ENCODE data around the gene DDIT3. TPM values are rescaled to one million over a fixed set of nuclear protein-coding genes. Genes with fewer than 3 reads are reported as not detected.

DDIT3 gene
- total and polyA plus RNA-seq, 2 of the 8 experiments (the other 6 are each of a cell fraction or from before 2014, with no cell fraction given): 4.9 to 5.7 TPM

DNA sequence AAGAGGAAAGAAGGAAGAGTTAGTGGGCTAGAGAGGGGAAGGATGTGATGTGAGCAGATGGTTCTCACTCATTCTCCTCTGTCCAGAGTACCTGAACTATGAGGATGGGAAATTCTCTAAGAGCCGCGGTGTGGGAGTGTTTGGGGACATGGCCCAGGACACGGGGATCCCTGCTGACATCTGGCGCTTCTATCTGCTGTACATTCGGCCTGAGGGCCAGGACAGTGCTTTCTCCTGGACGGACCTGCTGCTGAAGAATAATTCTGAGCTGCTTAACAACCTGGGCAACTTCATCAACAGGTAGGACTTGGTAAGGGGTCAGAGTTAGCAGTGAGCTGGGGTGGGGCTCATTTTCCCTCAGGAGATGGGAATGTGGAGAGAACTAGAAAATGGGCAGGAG, 7.6 kb downstream of the DDIT3 start:
- Histone ChIP-seq H4K8ac (ENCODE audit: extremely low read depth, insufficient read depth, low read length) (no peak overlapping the region), H2AK5ac (ENCODE audit: low read depth, low read length) (no peak overlapping the region), H3K9me3 (ENCODE audit: insufficient read depth in 2 of 2, low read depth in 1 of 2, low read length in 1 of 2) (no peaks in the 10 kb centered on the region; a peak in 1 of 4 replicates), H2BK15ac (ENCODE audit: low read length) (no peak overlapping the region), H3K23ac (ENCODE audit: insufficient read length) (no peak overlapping the region), H3K9ac (replicated peaks in 1 of 4; ENCODE audit: extremely low read depth in 1 of 4, low read depth in 3 of 4, low read length in 3 of 4) (no peak overlapping the region), H3K36me3 (ENCODE audit: control insufficient read depth in 2 of 4, insufficient read depth in 4 of 4, low read length in 3 of 4) (peaks cover 54 to 91% (median 78%) of the 10 kb centered on the region in 4 experiments), H3K56ac (replicated peaks; ENCODE audit: insufficient read length, low read depth, low read length) (no peak overlapping the region), H3K14ac (ENCODE audit: insufficient read length) (no peak overlapping the region), H3K23me2 (ENCODE audit: low read depth, low read length) (no peaks in the 10 kb centered on the region), H3K4me1 (replicated peaks in 1 of 4; ENCODE audit: control insufficient read depth in 3 of 4, insufficient read depth in 4 of 4, low read length in 3 of 4) (no peaks in the 10 kb centered on the region), H3K27ac (ENCODE audit: low read depth, low read length) (no peak overlapping the region), H4K91ac (replicated peaks; ENCODE audit: insufficient read length, low read length) (no peak overlapping the region), H2BK120ac (replicated peaks; ENCODE audit: low read depth, low read length) (no peak overlapping the region), H3K4me3 (ENCODE audit: extremely low read depth in 1 of 4, insufficient read depth in 2 of 4, low read depth in 3 of 4, low read length in 4 of 4) (no peak overlapping the region), H3K79me1 (ENCODE audit: low read depth, low read length) (no peaks in the 10 kb centered on the region; the same call in 1 of the 2 replicates), H2BK5ac (ENCODE audit: low read depth, low read length) (no peak overlapping the region), H3K79me2 (ENCODE audit: control insufficient read depth in 1 of 2, insufficient read depth in 2 of 2, low read length in 2 of 2) (0 out of 4 replicates have a peak, but pooled peaks cover 0 to 2% of the 10 kb centered on the region in 2 experiments), H3K27me3 (replicated peaks in 1 of 4; ENCODE audit: control insufficient read depth in 3 of 4, extremely low read depth in 1 of 4, insufficient read depth in 3 of 4, low read length in 3 of 4) (no peaks in the 10 kb centered on the region), H3K18ac (ENCODE audit: extremely low read depth, low read length) (no peak overlapping the region), H3K4me2 (ENCODE audit: insufficient read depth in 1 of 2, low read depth in 2 of 2, low read length in 2 of 2) (no peak overlapping the region), H2BK20ac (ENCODE audit: low read length) (no peak overlapping the region), H4K5ac (ENCODE audit: insufficient read length, low read depth, low read length) (no peak overlapping the region), H2BK12ac (ENCODE audit: low read depth, low read length) (no peak overlapping the region), H4K20me1 (replicated peaks in 1 of 2; ENCODE audit: control insufficient read depth in 1 of 2, insufficient read depth in 2 of 2, low read length in 2 of 2) (peaks cover 2 to 12% of the 10 kb centered on the region in 2 experiments), H3K4ac (replicated peaks; ENCODE audit: insufficient read length, low read depth, low read length) (no peak overlapping the region), H2AFZ (ENCODE audit: low read length) (no peak overlapping the region)
- WGBS, 2 experiments (ENCODE audit: extremely low coverage in 1 of 2, insufficient coverage in 1 of 2, insufficient read length in 1 of 2, insufficient replicate concordance in 2 of 2, low coverage in 1 of 2, low lambda C conversion rate in 2 of 2, missing lambda C conversion rate in 1 of 2): 97% methylated on average over 6 of the region's 6 CpGs; no CpG with 5 or more reads in 1 of the 2 experiments
- DNase-seq (ENCODE audit: low read depth in 1 of 2, low spot score in 2 of 2) (no peak), FAIRE-seq (no peak)
- CTCF ChIA-PET (ENCODE audit: partially characterized antibody): interaction anchor here (1.0 to 1.6 kb wide), 5 partner anchors 22 to 289 kb away, joined by 3 to 4 read pairs (median 3); partner anchors contain the start of gene INHBE
- POLR2A ChIA-PET (ENCODE audit: partially characterized antibody): interaction anchor here (1.1 to 3.9 kb wide), 4 partner anchors 7 to 26 kb away, joined by 4 to 60 read pairs (median 17); partner anchors contain the start of genes DDIT3 and MBD6
- TF ChIP-seq POLR2A (IDR thresholded peaks at IDR 0.05; ENCODE audit: control extremely low read depth in 1 of 2, low read depth in 2 of 2, low read length in 2 of 2): 0 out of 3 replicates have a peak, but pooled peaks of 1 of the 2 experiments have one; percentile 41
- TF ChIP-seq KDM5A (IDR thresholded peaks at IDR 0.05; ENCODE audit: low read length): no peak

All from H1 (cell line).